ENCODE results near the gene ZNF239.

DNA sequence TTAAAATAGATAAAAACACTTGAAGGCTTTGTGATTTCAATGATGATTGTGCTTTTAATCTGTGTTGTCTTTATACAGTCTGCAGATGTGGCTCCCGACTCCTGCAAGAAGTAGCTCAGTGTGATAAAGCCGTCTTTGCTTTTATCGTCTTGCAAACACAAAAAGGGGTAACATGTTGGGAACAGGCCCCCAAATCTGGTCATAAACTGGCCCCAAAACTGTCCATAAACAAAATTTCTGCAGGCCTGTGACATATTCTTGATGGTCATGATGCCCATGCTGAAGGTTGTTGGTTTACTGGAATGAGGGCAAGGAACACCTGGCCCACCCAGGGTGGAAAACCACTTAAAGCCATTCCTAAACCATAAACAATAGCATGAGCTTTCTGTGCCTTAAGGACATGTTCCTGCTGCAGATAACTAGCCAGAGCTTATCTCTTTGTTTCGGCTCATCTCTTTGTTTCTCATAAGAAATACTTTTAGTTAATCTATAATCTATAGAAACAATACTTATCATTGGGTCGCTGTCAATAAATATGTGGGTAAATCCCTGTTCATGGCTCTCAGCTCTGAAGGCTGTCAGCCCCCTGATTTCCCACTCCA is 17.0 kb upstream of the ZNF239 start:
- TF ChIP-seq POLR2A (IDR thresholded peaks at IDR 0.05; ENCODE audit: low read length) = no peak
- TF ChIP-seq GATA1 (IDR thresholded peaks at IDR 0.05; ENCODE audit: low read depth, low read length) = no peak
